ENCODE results near the gene RASA3.

The RASA3 gene

DNA sequence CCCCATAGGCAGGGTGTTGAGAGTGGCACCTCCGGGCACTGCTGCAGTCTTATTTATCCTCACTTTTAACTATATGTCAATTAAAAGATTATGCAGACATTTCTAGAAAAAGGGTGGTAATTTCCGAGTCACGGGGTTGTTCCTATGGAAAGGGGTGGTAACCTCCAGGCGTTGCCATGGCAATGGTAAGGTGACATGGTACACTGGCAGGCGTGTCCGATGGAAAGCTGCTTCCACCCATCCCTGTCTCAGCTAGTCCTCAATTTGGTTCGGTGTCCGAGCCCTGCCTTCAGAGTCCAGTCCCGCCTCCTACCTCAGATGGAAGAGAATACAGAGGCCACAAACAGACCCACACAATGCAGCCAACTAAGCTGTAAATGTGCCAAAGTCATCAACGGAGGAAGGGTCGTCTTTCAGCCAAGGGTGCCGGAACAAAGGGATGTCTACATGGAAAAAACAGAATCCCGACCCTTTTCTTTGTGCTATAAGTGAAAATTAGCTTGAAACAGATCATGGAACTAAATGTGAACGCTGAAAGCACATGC lies 85.9 kb downstream of the RASA3 start:
- no peak for DNase-seq

DNA sequence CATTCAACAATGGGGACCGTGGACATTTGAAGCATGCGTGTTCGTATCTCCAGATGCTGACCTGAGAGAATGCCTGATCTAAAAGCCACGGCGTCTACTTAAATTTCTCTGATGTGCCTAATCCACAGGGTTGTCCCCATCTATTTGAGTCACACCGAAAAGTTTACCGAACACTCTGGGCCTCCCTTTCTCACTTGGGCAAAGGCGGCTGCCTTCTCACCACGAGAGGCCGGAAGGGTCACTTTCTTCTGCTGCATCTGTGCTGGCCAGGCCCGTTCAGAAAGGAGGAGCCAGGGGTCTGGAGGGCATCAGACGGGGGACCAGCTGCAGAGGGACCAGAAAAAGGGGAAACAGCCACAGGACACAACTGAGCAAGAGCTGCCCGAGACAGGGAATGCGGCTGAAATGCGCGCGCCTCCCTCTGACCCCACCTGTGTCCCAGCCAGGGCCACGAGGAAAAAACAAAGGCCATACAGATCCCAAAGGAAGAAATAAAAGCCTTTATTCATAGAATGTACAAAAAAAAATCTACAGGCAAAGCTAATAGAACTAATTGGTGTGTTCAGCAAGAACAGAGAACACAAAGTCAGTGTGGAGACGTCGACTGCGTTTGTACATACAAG lies 87.2 kb downstream of the RASA3 start:
- DNase-seq, result no peak

DNA sequence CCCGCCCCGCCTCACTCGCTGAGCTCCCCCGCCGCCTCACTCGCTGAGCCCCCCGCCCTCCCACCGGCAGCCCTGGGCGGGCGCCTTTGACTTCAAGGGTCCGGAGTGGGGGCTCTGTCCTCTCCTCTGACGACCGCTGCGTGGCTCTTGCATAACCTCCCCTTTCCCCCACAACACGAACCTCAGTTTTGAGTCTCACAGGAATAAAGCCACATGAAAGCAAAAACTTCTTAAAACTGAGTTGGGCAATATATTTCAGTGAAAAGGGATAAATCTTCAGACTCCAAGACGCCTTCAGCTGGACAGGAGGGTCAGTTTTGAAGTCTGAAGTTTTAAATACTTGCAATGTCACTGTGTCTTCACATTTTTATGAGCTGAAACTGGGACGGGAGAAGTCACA lies 87.9 kb downstream of the RASA3 start:
- DNase-seq, result no peak

DNA sequence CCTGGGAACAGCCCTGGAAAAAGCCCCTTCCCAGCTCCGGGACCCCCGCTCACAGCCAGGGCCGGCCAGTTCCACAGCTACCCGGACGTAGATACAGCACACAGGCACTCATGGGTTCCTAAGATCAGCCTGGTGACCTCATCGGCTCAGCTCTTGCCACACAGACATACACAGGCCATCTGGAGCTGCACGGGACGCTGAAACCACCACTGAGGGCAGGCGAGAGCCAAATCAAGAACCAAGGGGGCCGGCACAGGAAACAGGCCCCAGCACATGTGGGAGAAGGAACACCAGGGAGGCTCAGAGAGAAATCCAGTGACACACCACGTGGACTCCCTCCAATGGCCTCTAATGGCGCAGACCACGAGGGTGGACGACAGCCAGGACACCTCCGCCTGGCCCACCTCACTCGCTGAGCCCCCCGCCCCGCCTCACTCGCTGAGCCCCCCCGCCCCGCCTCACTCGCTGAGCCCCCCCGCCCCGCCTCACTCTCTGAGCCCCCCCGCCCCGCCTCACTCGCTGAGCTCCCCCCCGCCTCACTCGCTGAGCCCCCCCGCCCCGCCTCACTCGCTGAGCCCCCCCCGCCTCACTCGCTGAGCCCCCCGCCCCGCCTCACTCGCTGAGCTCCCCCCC lies 88.9 kb downstream of the RASA3 start:
- no peak for DNase-seq

- DNase-seq, result no peak
Observed at GRCh38 chr13:114042066-114042815, 90.2 kb downstream of the RASA3 start.

- no peak for DNase-seq
Observed at GRCh38 chr13:114041493-114041892, 90.9 kb downstream of the RASA3 start.

GRCh38 chr13:114039471-114040141 lies 92.8 kb downstream of the RASA3 start:
- no peak for DNase-seq

DNA sequence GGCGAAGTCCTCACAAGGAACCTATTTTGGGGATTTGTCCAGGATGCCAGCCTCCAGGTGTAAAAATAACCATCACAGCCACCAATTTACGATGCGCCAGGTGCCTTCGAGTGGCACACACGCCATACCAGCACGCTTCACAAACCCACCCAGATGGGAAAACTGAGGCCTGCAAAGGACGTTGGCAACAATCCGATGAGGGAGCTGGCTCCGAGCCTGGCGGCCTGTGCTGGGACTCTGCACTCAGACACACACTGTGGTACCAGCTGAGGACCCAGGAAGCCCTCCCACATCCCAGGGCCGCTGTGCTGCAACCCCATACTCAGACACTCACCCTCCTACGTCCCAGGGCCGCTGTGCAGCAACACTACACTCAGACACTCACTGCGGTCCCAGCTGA lies 93.5 kb downstream of the RASA3 start:
- DNase-seq, result no peak

- no peak for DNase-seq
Observed at GRCh38 chr13:114038211-114038613, 94.2 kb downstream of the RASA3 start.

- DNase-seq, result no peak
Observed at GRCh38 chr13:114037674-114038073, 94.7 kb downstream of the RASA3 start.

DNA sequence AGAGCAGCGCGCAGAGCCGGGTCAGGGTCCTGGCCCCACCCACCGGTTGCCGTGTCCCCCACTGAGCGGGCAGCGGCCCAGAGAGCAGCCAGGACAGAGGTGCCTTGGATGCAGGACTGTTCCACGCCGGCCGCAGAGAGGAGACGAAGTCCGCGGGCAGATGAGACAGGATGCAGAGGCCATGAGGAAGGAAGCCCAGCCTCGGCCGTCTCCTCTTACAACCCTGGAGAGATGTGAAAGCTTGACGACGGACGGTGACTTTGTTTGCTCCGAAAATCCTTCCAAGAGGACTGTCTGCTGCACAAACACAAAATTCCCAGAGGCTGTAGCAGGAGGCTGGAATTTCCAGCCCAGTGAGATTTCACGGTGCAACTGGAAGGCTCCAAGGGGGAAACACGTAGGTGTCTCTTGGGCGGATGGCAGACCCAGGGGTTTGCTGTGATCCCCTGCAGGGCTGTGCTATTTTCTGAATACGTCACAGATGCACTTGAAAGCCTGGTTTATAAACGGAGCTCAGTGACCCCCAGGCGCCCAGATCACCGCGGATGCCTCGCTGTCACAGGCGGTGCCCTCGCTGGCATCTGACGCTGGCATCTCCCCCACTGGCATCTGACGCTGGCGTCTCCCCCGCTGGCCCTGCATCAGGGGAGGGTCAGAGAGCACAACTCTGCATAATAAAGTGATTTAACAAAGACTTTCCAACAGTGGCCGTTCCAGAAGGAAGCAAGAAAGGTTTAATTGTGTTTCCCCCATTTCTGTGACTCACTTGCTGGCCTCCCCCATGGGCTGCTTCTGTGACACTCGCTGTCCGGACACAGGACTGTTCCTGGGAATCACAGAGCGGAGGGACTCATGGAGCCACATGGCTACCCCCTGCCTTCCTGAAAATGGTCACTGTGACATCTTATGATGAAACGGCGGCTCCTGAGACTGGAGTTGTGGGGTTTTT lies 96.6 kb downstream of the RASA3 start:
- no peak for DNase-seq

GRCh38 chr13:114035186-114035582 lies 97.2 kb downstream of the RASA3 start:
- no peak for DNase-seq

- no peak for DNase-seq
Observed at GRCh38 chr13:114034481-114034891, 97.9 kb downstream of the RASA3 start.

- no peak for DNase-seq
Observed at GRCh38 chr13:114033541-114034315, 98.7 kb downstream of the RASA3 start.

DNA sequence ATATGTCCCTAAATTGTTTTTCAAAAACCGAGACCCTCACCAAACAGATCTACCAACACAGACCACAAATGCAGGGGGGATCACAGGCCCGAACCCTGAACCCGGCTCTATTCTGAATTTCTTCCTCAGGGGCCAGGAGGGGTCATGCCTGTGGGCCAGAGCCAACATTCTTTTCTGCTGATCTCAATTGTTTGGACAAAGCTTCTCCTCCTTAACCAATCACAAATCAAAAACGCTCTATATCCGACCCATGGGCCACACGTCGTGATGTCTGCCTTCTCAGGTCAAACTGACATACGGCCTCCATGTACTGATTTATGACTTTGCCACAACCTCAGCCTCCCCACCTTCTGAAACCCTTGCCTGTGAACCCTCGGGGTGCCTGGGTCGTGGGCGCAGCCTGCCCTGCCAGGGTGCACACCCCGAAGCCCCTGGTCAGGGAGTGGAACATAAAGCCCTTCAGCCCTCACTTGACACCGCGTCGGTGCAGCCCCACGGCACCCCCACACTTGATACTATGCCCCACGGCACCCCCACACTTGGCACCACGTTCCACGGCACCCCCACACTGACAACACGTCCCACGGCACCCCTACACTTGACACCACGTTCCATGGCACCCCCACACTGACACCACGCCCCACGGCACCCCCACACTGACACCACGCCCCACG lies 100.2 kb downstream of the RASA3 start:
- DNase-seq, result no peak

DNA sequence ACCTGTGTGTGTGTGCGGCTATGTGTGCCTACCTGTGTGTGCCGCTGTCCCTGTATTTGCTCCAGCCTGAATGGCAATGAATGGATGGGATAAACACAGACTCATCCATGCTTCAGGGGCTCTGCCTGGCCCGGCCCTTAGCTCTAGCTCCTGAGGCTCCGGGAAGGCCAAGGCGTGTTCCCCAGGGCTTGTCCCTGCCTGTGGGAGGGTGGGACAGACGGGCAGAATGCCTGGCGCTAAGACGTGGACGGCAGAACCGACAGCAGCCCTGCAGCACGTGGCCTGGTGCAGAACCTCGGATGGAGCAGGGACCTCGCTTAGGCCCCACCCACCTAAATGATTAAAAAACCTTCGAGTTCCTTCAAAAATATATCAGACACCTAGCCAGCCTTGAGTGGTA lies 100.8 kb downstream of the RASA3 start:
- DNase-seq, result no peak

GRCh38 chr13:114030666-114031610 lies 101.5 kb downstream of the RASA3 start:
- DNase-seq, result no peak

DNA sequence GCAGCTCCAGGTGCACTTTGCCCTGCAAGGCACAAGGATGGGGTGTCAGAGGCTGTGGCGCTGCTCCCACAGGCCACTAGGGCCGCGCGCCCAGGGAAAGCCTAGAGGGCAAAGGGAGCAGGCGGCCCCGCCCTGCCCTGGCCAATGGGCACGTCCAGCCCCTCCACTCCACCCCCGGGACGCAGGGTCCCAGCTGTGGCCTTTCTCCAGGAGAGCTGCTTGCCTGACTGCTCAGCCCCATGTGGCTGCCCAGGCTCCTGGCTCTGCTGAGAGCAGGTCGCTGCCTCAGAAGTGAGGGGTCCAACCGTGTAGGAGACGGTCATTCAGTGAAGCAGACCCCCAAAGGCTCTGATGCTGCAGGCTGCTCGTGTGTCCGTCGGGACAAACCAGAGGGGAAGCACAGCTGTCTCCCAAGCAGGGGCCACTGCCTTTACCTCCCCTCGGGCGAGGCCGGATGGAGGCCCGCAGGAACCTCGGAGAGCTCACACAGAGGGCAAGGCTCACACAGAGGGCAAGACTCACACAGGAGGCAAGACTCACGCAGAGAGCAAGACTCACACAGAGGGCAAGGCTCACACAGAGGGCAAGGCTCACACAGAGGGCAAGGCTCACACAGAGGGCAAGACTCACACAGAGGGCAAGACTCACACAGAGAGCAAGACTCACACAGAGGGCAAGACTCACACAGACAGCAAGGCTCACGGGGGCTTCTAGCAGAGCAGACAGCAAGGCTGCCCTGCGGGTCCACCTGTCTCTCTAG lies 102.4 kb downstream of the RASA3 start:
- no peak for DNase-seq

- DNase-seq, result no peak
Observed at GRCh38 chr13:114027826-114028225, 104.6 kb downstream of the RASA3 start.
